ENCODE measurements around the gene CNTNAP2.

DNA sequence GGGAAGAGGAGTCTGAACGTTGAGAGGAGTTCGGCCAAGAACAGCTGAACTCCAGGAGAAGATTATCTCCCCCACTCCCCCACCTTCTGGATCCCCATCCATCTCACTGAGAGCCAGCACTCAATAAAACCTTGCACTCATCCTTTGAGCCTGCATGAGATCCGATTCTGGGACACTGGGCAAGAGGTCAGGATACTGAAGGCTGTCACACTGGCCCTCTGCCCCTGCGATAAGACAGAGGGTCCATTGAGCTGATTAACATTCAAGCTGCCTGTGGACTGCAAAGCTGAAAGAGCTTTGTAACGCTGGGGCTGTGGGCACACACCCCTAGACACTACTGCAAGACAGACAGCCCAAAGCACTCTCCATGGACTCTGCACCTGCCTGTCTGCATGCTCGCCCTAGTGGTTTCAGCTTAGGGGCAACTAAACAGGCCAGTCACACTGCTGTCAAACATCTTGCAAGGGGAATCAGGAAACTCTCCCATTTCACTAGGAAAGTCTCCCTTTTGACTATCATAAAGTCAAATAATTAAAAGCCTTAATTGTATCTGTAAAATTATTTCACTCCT is 42.3 kb upstream of the CNTNAP2 start:
- no peak for TF ChIP-seq CTCF (IDR thresholded peaks at IDR 0.05)
- TF ChIP-seq POLR2A (IDR thresholded peaks at IDR 0.05) = no peak

Data from uterus (tissue), 2 donors.